Measurements from ENCODE around the gene RABL2A. TPM values are rescaled to one million over a fixed set of nuclear protein-coding genes. Genes with fewer than 3 reads are reported as not detected.
A peak's percentile ranks its signal among the peaks of the same experiment; 100 is the strongest.
"Not testable (repeated sequence)": the region's sequence is repeated elsewhere in the genome, so short reads cannot be mapped to it uniquely, and the experiment has no call there.

Gene RABL2A
- 1 to 10 TPM; 3.7 to 6.5 (median 5.5) TPM for total RNA-seq (2021; fragmentation: NEBNext Ultra II Directional; extraction: Animal tissue kit (Norgen Biotek cat#: 25700))
- long read RNA-seq, partial matches to known transcripts: 1 of 8 reads
- long read RNA-seq, other reads (novel, unspliced or antisense): 7 of 8 reads

DNA sequence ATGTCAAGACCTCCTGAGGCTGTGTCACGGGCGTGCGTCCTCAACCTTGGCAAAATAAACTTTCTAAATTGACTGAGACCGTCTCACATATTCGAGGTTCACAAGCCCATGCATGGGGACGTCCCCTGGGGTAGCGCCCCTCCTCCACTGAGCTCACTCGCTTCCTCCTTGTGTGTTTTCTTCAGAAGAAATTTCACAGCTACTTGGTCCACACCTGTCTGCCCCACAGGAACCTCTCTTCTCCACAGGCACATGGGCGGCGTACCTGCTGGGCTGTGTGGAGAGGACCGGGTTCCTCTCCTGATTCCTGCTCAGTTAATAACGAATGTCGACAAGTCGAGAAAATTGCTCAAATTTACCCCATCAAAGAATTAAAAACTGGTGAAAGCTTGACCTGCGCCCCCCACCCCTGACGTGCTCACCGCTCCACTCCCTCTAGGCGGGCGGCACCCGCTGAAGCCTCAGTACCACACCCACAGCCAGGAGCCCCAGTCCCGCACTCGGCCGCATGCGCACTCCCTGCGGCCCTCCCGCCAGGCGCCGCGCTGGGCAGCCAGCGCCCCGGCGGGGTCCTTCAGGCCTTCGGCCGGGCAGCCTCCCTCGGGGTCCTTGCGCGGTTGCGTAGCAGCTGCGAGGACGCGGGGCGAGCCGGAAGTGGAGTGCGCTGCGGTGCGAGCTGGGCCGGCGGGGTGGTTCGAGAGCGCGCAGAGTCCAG, at the start of gene RABL2A:
RABL2A (plus strand) TSS at position 651 of the 715 bp plus-strand sequence. CDS start 1,341 bp downstream, outside the sequence.
- H3K4me1 Mint-ChIP-seq (ENCODE audit: low read depth); H3K36me3 Mint-ChIP-seq (ENCODE audit: low read depth); H3K27me3 Mint-ChIP-seq (ENCODE audit: insufficient read depth); H3K9me3 Mint-ChIP-seq: not testable (repeated sequence)
- Mint-ChIP-seq H3K4me3 (peak within 1 kb of the TSS; percentile 94), H3K27ac (peak within 1 kb of the TSS; percentile 72)
- DNase-seq: peak; percentile 67

DNA sequence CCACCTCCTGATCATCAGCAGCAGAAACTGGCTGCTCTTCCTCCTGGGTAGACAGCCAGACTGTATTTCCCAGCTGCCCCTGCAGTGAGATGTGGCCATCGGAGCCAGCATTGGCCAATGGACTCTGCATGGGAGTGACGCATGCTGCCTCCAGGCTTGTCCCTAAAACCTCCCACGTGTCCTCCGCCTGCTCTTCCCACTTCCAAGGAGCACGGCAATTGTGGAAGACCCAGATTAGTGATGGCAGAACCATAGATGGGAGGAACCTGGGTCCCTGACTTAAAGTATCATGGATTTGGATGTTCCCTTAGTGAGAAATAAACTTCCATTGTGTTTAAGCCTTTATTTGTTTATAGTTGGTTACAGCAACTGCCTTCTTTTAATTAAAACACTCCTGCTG, 48.6 kb upstream of the RABL2A start:
- peak; percentile 83 for DNase-seq
- H3K9me3 Mint-ChIP-seq; H3K27me3 Mint-ChIP-seq (ENCODE audit: insufficient read depth); H3K4me3 Mint-ChIP-seq; H3K27ac Mint-ChIP-seq; H3K36me3 Mint-ChIP-seq (ENCODE audit: low read depth): not testable (repeated sequence)
- peaks cover 25% of the 10 kb centered on the region for H3K4me1 Mint-ChIP-seq (ENCODE audit: low read depth)

DNA sequence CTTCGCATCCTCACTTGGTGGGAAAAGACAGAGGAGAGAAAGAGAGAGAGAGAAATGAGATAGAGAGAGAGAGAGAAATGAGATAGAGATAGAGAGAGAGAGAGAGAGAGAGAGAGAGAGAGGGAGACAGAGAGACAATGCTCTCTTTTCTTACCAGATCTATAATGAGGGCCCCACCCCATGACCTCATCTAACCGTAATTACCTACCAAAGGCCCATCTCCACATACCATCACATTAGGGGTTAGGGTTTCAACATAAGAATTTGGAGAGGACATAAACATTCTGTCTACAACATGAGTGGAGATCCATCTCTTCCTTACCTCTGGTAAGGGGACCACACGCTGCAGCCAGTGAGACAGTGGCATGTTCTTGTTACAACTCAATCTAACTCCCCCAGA, 44.6 kb upstream of the RABL2A start:
- Mint-ChIP-seq H3K4me1 (ENCODE audit: low read depth) (peaks cover 40% of the 10 kb centered on the region), H3K4me3 (peak overlapping the region; percentile 48)
- not testable (repeated sequence) for DNase-seq; H3K36me3 Mint-ChIP-seq (ENCODE audit: low read depth); H3K9me3 Mint-ChIP-seq; H3K27ac Mint-ChIP-seq; H3K27me3 Mint-ChIP-seq (ENCODE audit: insufficient read depth)

GRCh38 chr2:113583521-113584225, 43.4 kb upstream of the RABL2A start:
- H3K27ac Mint-ChIP-seq: peak overlapping the region; percentile 80
- not testable (repeated sequence) for H3K27me3 Mint-ChIP-seq (ENCODE audit: insufficient read depth); H3K36me3 Mint-ChIP-seq (ENCODE audit: low read depth); H3K9me3 Mint-ChIP-seq
- H3K4me1 Mint-ChIP-seq (ENCODE audit: low read depth): peaks cover 40% of the 10 kb centered on the region
- peak; percentile 48 for DNase-seq
- peak overlapping the region; percentile 84 for H3K4me3 Mint-ChIP-seq

DNA sequence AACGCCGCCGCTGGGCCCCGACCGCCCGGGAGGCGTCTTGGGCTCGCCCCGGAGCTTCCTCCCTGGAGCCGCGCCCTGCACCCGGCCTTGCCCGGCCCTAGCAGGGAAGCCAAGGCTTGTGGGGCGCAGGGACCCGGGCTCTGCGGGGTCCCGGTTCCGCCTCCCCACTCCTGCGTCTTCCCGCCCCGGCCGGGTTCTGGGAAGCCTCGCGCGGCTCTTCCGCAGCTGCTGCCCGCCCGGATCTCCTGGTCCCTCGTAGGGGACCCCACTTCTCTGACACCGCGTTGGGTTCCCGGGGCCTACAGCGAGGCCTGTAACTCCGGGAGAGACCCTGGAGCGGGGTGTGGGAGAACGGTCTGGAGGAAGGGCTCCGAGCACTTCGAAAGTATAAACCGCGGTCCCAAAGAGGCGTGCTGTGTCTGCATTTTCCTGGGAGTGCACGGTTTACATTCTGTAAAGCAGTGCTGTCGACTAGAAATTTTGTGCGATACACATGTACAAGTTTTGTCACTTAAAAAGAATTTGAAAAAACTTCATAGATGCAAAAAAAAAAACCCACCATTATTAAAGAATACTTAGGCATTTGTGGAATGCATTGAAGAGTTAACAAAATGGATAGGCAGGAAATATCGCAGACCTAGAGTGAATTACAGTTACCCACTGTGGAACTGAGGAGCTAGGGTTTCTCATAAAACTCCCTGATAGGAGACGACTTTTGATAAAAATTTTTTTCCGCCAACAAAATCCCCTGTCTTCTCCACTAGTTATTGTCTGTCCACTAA, 42.6 kb upstream of the RABL2A start:
- Mint-ChIP-seq H3K4me3 (peak overlapping the region; percentile 89), H3K4me1 (ENCODE audit: low read depth) (peaks cover 40% of the 10 kb centered on the region), H3K27ac (peak overlapping the region; percentile 67)
- H3K36me3 Mint-ChIP-seq (ENCODE audit: low read depth); H3K9me3 Mint-ChIP-seq; DNase-seq; H3K27me3 Mint-ChIP-seq (ENCODE audit: insufficient read depth): not testable (repeated sequence)

DNA sequence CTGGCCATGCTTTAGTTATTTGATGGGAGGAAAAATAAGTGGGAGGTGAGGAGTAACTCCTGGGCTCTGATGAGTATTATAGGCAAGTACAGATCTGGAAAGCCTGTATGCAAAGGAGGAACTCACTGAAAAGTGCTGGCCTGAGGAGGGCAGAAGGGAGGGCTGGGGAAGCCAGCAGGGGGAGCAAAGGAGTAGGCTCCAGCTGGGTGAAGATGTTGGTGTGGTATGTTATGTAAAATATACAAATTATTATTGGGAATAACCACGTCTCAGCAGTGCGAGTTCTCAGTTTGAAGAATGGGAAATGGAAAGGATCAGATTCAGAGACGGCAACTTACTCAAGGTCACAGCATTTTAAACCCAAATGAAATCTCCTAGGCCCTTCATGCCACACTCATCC, 39.9 kb upstream of the RABL2A start:
- peaks cover 29% of the 10 kb centered on the region for H3K4me1 Mint-ChIP-seq (ENCODE audit: low read depth)
- not testable (repeated sequence) for H3K9me3 Mint-ChIP-seq; H3K27ac Mint-ChIP-seq; H3K4me3 Mint-ChIP-seq; H3K36me3 Mint-ChIP-seq (ENCODE audit: low read depth); H3K27me3 Mint-ChIP-seq (ENCODE audit: insufficient read depth)
- peak; percentile 70 for TF ChIP-seq CTCF (IDR thresholded peaks at IDR 0.05)
- DNase-seq: peak; percentile 45

GRCh38 chr2:113589591-113589990, 37.5 kb upstream of the RABL2A start:
- peaks cover 15% of the 10 kb centered on the region for H3K4me1 Mint-ChIP-seq (ENCODE audit: low read depth)
- H3K36me3 Mint-ChIP-seq (ENCODE audit: low read depth); DNase-seq; H3K4me3 Mint-ChIP-seq; H3K27ac Mint-ChIP-seq; H3K27me3 Mint-ChIP-seq (ENCODE audit: insufficient read depth); H3K9me3 Mint-ChIP-seq: not testable (repeated sequence)

DNA sequence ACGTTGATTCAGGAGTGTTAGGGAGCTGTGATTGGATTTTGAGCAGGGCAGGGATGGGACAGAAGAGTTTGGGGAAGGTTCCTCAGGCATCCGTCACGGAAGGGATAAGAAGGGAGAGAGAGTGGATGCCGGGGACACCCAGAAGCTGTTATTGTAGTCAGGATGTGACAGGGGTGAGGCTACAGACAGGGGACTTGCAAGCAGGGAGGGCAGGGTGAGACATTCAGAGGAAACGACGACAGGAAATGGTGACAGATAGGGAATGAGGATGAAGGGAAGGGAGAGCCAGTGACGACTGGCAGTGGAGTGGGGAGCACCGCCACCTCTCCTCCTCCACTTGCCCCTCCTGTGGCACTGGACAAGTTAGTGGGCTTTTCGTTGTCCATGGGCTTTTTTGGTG, 35.1 kb upstream of the RABL2A start:
- H3K4me3 Mint-ChIP-seq; H3K9me3 Mint-ChIP-seq; H3K4me1 Mint-ChIP-seq (ENCODE audit: low read depth); H3K36me3 Mint-ChIP-seq (ENCODE audit: low read depth); H3K27ac Mint-ChIP-seq; H3K27me3 Mint-ChIP-seq (ENCODE audit: insufficient read depth); DNase-seq: not testable (repeated sequence)

- not testable (repeated sequence) for H3K27ac Mint-ChIP-seq; DNase-seq; H3K4me3 Mint-ChIP-seq; H3K9me3 Mint-ChIP-seq; H3K27me3 Mint-ChIP-seq (ENCODE audit: insufficient read depth); H3K4me1 Mint-ChIP-seq (ENCODE audit: low read depth); H3K36me3 Mint-ChIP-seq (ENCODE audit: low read depth)
These were observed 33.8 kb upstream of the RABL2A start for GRCh38 chr2:113593280-113593679.

DNA sequence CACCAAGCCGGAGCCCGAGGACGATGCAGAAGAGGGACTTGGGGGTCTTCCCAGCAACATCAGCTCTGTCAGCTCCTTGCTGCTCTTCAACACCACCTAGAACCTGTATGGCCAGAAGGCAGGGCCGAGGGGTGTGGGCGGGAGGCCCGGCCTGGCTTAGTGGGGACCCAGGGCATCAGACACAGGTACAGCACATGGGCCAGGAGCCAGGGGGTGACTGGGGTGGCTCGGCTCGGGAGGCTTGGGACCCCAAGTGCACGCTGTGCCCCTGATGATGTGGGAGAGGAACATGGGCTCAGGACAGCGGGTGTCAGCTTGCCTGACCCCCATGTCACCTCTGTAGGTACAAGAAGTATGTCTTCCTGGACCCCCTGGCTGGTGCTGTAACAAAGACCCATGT, 31.3 kb upstream of the RABL2A start:
- not testable (repeated sequence) for H3K36me3 Mint-ChIP-seq (ENCODE audit: low read depth); DNase-seq; H3K27me3 Mint-ChIP-seq (ENCODE audit: insufficient read depth); H3K9me3 Mint-ChIP-seq; H3K4me1 Mint-ChIP-seq (ENCODE audit: low read depth); H3K27ac Mint-ChIP-seq; H3K4me3 Mint-ChIP-seq

DNA sequence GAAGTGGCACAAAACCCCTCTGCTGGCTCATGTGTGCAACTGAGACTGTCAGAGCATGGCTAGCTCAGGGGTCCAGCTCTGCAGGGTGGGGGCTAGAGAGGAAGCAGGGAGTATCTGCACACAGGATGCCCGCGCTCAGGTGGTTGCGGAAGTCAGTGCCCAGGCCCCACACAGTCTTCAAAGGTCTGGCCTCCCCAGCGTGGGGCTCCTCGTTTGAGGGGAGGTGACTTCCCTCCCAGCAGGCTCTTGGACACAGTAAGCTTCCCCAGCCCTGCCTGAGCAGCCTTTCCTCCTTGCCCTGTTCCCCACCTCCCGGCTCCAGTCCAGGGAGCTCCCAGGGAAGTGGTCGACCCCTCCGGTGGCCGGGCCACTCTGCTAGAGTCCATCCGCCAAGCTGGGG, 29.9 kb upstream of the RABL2A start:
- not testable (repeated sequence) for DNase-seq; H3K27me3 Mint-ChIP-seq (ENCODE audit: insufficient read depth); H3K4me1 Mint-ChIP-seq (ENCODE audit: low read depth); H3K27ac Mint-ChIP-seq; H3K36me3 Mint-ChIP-seq (ENCODE audit: low read depth); H3K4me3 Mint-ChIP-seq; H3K9me3 Mint-ChIP-seq

DNA sequence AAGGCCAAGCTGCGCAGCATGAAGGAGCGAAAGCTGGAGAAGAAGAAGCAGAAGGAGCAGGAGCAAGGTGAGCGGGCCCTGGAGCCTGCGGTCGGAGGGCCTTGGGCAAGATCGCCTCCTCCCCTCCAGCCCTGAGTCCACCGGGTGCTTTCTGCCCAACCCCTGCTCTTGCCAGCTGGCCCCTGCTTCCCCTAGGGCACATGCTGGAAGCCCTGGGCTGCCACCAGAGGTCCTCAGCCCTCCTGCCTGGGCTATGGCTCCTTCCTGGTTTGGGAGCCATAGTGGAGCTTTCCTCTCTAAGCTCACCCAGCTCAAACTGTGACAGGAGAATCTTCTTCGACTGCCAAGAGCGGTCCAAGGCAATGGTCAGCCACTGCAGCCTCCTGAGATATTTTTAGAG, 29.5 kb upstream of the RABL2A start:
- not testable (repeated sequence) for H3K9me3 Mint-ChIP-seq; H3K36me3 Mint-ChIP-seq (ENCODE audit: low read depth); H3K4me3 Mint-ChIP-seq; H3K27me3 Mint-ChIP-seq (ENCODE audit: insufficient read depth); H3K27ac Mint-ChIP-seq; DNase-seq; H3K4me1 Mint-ChIP-seq (ENCODE audit: low read depth)

Data from HFFc6 (cell line).